Measurements from ENCODE around the gene UBR2. TPM values are rescaled to one million over a fixed set of nuclear protein-coding genes. Genes with fewer than 3 reads are reported as not detected.
"Not testable (repeated sequence)": the region's sequence is repeated elsewhere in the genome, so short reads cannot be mapped to it uniquely, and the experiment has no call there.

The UBR2 gene
- total and polyA plus RNA-seq, 2 donors (not counting 1 experiment from before 2014, with no cell fraction given), result 17.9 to 34.7 TPM

GRCh38 chr6:42727627-42728026, 163.8 kb downstream of the UBR2 start:
- H2AFZ ChIP-seq (ENCODE audit: low read length), result peak overlapping the region; percentile 86
- peak overlapping the region; percentile 12 to 56 (median 32) for H3K4me3 ChIP-seq (replicated peaks in 1 of 4; ENCODE audit: control extremely low read depth in 1 of 4, insufficient read depth in 1 of 4, low read depth in 3 of 4, low read length in 4 of 4)
- H3K36me3 ChIP-seq (ENCODE audit: control insufficient read depth, insufficient read depth, low read length), result no peaks in the 10 kb centered on the region
- peaks cover 3% of the 10 kb centered on the region for H3K4me1 ChIP-seq (ENCODE audit: control insufficient read depth, extremely low read depth, insufficient read depth, low read length)
- peak overlapping the region; percentile 84 for H3K27ac ChIP-seq (ENCODE audit: insufficient read depth, low read length)
- no peaks in the 10 kb centered on the region for H4K20me1 ChIP-seq (ENCODE audit: control insufficient read depth, extremely low read depth, insufficient read depth, low read length)
- no peak for TF ChIP-seq CTCF (conservative IDR thresholded peaks at IDR 0.05 in 1 of 2, IDR thresholded peaks at IDR 0.05 in 1 of 2; ENCODE audit: low read depth in 1 of 2, low read length in 2 of 2)
- TF ChIP-seq EZH2 (IDR thresholded peaks at IDR 0.05; ENCODE audit: low read length, missing control alignments), result no peak
- peak in 1 of 2 donors; percentile 33 for DNase-seq (ENCODE audit: low read depth in 2 of 2)
- H3K4me2 ChIP-seq (ENCODE audit: extremely low read depth, insufficient read depth, low read length), result peak overlapping the region; percentile 79
- H3K9me3 ChIP-seq (ENCODE audit: control insufficient read depth, insufficient read depth, low read depth, low read length), result no peaks in the 10 kb centered on the region
- no peaks in the 10 kb centered on the region for H3K27me3 ChIP-seq (ENCODE audit: control insufficient read depth, insufficient read depth, low read length)
- peak overlapping the region; percentile 68 for H3K9ac ChIP-seq (ENCODE audit: insufficient read depth, low read length)
- H3K79me2 ChIP-seq (ENCODE audit: control insufficient read depth, insufficient read depth, low read length), result no peaks in the 10 kb centered on the region

GRCh38 chr6:42729731-42730130, 165.9 kb downstream of the UBR2 start:
- Histone ChIP-seq H2AFZ (ENCODE audit: low read length) (no peak overlapping the region), H3K9me3 (ENCODE audit: control insufficient read depth, insufficient read depth, low read depth, low read length) (no peaks in the 10 kb centered on the region), H3K79me2 (ENCODE audit: control insufficient read depth, insufficient read depth, low read length) (no peaks in the 10 kb centered on the region), H3K4me2 (ENCODE audit: extremely low read depth, insufficient read depth, low read length) (no peak overlapping the region), H3K4me1 (ENCODE audit: control insufficient read depth, extremely low read depth, insufficient read depth, low read length) (peaks cover 3% of the 10 kb centered on the region), H3K36me3 (ENCODE audit: control insufficient read depth, insufficient read depth, low read length) (no peaks in the 10 kb centered on the region), H3K27me3 (ENCODE audit: control insufficient read depth, insufficient read depth, low read length) (no peaks in the 10 kb centered on the region), H3K9ac (ENCODE audit: insufficient read depth, low read length) (no peak overlapping the region), H3K27ac (ENCODE audit: insufficient read depth, low read length) (no peak overlapping the region), H3K4me3 (replicated peaks in 1 of 4; ENCODE audit: control extremely low read depth in 1 of 4, insufficient read depth in 1 of 4, low read depth in 3 of 4, low read length in 4 of 4) (no peak overlapping the region), H4K20me1 (ENCODE audit: control insufficient read depth, extremely low read depth, insufficient read depth, low read length) (no peaks in the 10 kb centered on the region)
- TF ChIP-seq EZH2 (IDR thresholded peaks at IDR 0.05; ENCODE audit: low read length, missing control alignments), result no peak
- no peak for TF ChIP-seq CTCF (conservative IDR thresholded peaks at IDR 0.05 in 1 of 2, IDR thresholded peaks at IDR 0.05 in 1 of 2; ENCODE audit: low read depth in 1 of 2, low read length in 2 of 2)
- peak; percentile 16 to 71 for DNase-seq (ENCODE audit: low read depth in 2 of 2)

- H3K36me3 ChIP-seq (ENCODE audit: control insufficient read depth, insufficient read depth, low read length); H3K9me3 ChIP-seq (ENCODE audit: control insufficient read depth, insufficient read depth, low read depth, low read length); H3K4me2 ChIP-seq (ENCODE audit: extremely low read depth, insufficient read depth, low read length); H3K4me3 ChIP-seq (replicated peaks in 1 of 4; ENCODE audit: control extremely low read depth in 1 of 4, insufficient read depth in 1 of 4, low read depth in 3 of 4, low read length in 4 of 4); H4K20me1 ChIP-seq (ENCODE audit: control insufficient read depth, extremely low read depth, insufficient read depth, low read length); H3K27ac ChIP-seq (ENCODE audit: insufficient read depth, low read length); H2AFZ ChIP-seq (ENCODE audit: low read length); H3K79me2 ChIP-seq (ENCODE audit: control insufficient read depth, insufficient read depth, low read length); H3K4me1 ChIP-seq (ENCODE audit: control insufficient read depth, extremely low read depth, insufficient read depth, low read length); H3K27me3 ChIP-seq (ENCODE audit: control insufficient read depth, insufficient read depth, low read length); H3K9ac ChIP-seq (ENCODE audit: insufficient read depth, low read length): not testable (repeated sequence)
- peak in 1 of 2 donors; percentile 37 for DNase-seq (ENCODE audit: low read depth in 2 of 2)
Observed at GRCh38 chr6:42733867-42734481, 170.1 kb downstream of the UBR2 start.

Data from fibroblast of lung (primary cell).